Panc1 (cell line): ENCODE data around the gene MACROD2. TPM values are rescaled to one million over a fixed set of nuclear protein-coding genes. Genes with fewer than 3 reads are reported as not detected.

Experiments used
- ATAC-seq: fragments of 200-7000 bp; cut with Tn5 transposase; 2 replicates; pipeline ENCODE4 v1.9.1; 2020; ENCODE audit warnings: mild to moderate bottlenecking, moderate library complexity
- BruUV-seq: library from RNA; stranded (reverse); fragments of 400-500 nt; replicated peaks from 2 replicates; lab custom pipeline; 2021; lab: Mats Ljungman, UMichigan
- CTCF ChIA-PET: fragments of 300-600 bp; sonication (Branson Sonifier 250); formaldehyde crosslinking; loops from one replicate; lab custom pipeline; 2022; ENCODE audit warnings: antibody characterized with exemption; lab: Charles Lee
- POLR2A ChIA-PET: fragments of 300-600 bp; sonication (Branson Sonifier 250); formaldehyde crosslinking; loops from one replicate; lab custom pipeline; 2022; ENCODE audit warnings: antibody characterized with exemption; lab: Charles Lee
- DNase-seq: peaks from one replicate; pipeline ENCODE4 v3.0.0-alpha.2; 2010; ENCODE audit warnings: low read depth, low spot score
- H3K27ac ChIP-seq: 2 replicates; pipeline ENCODE4 v1.5.1; 2011; ENCODE audit warnings: mild to moderate bottlenecking, low read length, inconsistent platforms
- H3K27me3 ChIP-seq: fragments of 200-500 bp; sonication (Bioruptor generic); 2 replicates; pipeline ENCODE4 v1.6.0; 2014; ENCODE audit warnings: low read length, inconsistent platforms; ENCODE audit not compliant: control insufficient read depth, insufficient read depth
- H3K36me3 ChIP-seq: fragments of 200-500 bp; sonication (Bioruptor generic); 2 replicates; pipeline ENCODE4 v1.5.1; 2014; ENCODE audit warnings: inconsistent platforms, mild to moderate bottlenecking, low read length, moderate library complexity; ENCODE audit not compliant: control insufficient read depth, insufficient read depth
- H3K4me1 ChIP-seq: 2 replicates; pipeline ENCODE4 v1.5.1; 2011; ENCODE audit warnings: inconsistent platforms, mild to moderate bottlenecking, low read length, moderate library complexity; ENCODE audit not compliant: control insufficient read depth, insufficient read depth
- H3K4me3 ChIP-seq, 2 experiments: 2 replicates each; pipeline ENCODE4 v1.5.1; 2011 to 2012; ENCODE audit warnings: low read depth in 2 of 2, low read length in 2 of 2, mild to moderate bottlenecking in 2 of 2, inconsistent platforms in 1 of 2, moderate library complexity in 1 of 2
- H3K9me3 ChIP-seq: fragments of 200-500 bp; sonication (Bioruptor generic); 2 replicates; pipeline ENCODE4 v1.5.1; 2014; ENCODE audit warnings: low read depth, mild to moderate bottlenecking, inconsistent platforms, low read length, moderate library complexity; ENCODE audit not compliant: control insufficient read depth, insufficient read depth
- CTCF ChIP-seq: fragments of 450-650 bp; IDR thresholded peaks from 2 replicates; pipeline ENCODE4 v1.5.1; 2017; ENCODE audit warnings: mild to moderate bottlenecking
- POLR2AphosphoS5 ChIP-seq: IDR thresholded peaks from 2 replicates; pipeline ENCODE4 v1.6.1; 2012; ENCODE audit warnings: mild to moderate bottlenecking, low read depth, low read length, moderate library complexity
- REST ChIP-seq, 2 experiments: IDR thresholded peaks; 2 replicates each; pipeline ENCODE4 v1.6.1; 2011 to 2012; ENCODE audit warnings: low read depth in 2 of 2, control low read depth in 1 of 2, low read length in 1 of 2, mild to moderate bottlenecking in 1 of 2, moderate library complexity in 1 of 2; ENCODE audit not compliant: insufficient read depth in 1 of 2
- SIN3A ChIP-seq: IDR thresholded peaks from 2 replicates; pipeline ENCODE4 v1.6.1; 2012; ENCODE audit warnings: low read depth, mild to moderate bottlenecking, low read length, moderate library complexity, borderline replicate concordance; ENCODE audit not compliant: insufficient read depth
- TCF7L2 ChIP-seq: IDR thresholded peaks from 2 replicates; pipeline ENCODE4 v1.6.1; 2011; ENCODE audit warnings: mild to moderate bottlenecking, low read depth, low read length, inconsistent platforms
- in situ Hi-C: cut with HindIII; loops from 2 replicates; pipeline ENCODE4 v1.10.0; 2016; ENCODE audit warnings: low sequenced_read_pairs, low pct_unique_long_range_greater_than_20kb
- intact Hi-C: fragments of 100-400 bp; cut with micrococcal nuclease; formaldehyde crosslinking; loops from one replicate; pipeline ENCODE4 v1.10.0; 2022; ENCODE audit not compliant: unreplicated experiment
- total RNA-seq: library from RNA; stranded (reverse); gene quantifications from one replicate; pipeline ENCODE4 v1.2.1, GENCODE V29; 2021; ENCODE audit not compliant: unreplicated experiment

Gene MACROD2
- total RNA-seq, 1 experiment from 2014 or later: 1.2 TPM

- ChIA-PET POLR2A (no interaction called here), CTCF (no interaction called here)
- BruUV-seq: no TSS peak
- in situ Hi-C loops (no loop called here), intact Hi-C loops (no loop called here)
- no peaks in the 10 kb centered on the region for H3K27me3 ChIP-seq
- no peaks in the 10 kb centered on the region for H3K4me1 ChIP-seq
- no peaks in the 10 kb centered on the region for H3K9me3 ChIP-seq
- DNase-seq: no peak
- no peak for TF ChIP-seq TCF7L2
- no peak for TF ChIP-seq CTCF
- TF ChIP-seq POLR2AphosphoS5: no peak
- TF ChIP-seq REST (IDR thresholded peaks at IDR 0.05; ENCODE audit: insufficient read depth in 1 of 2, low read depth in 2 of 2, low read length in 1 of 2): no peak
- TF ChIP-seq SIN3A: no peak
- H3K4me3 ChIP-seq: no peak overlapping the region
- no peak overlapping the region for H3K27ac ChIP-seq
- H3K36me3 ChIP-seq: no peaks in the 10 kb centered on the region
- no peak for ATAC-seq
Observed at GRCh38 chr20:15831201-15831600, 1835.9 kb downstream of the MACROD2 start.

GRCh38 chr20:15832512-15832911, 1837.2 kb downstream of the MACROD2 start:
- Histone ChIP-seq H3K36me3 (no peaks in the 10 kb centered on the region), H3K27ac (no peak overlapping the region), H3K4me1 (no peaks in the 10 kb centered on the region), H3K9me3 (no peaks in the 10 kb centered on the region), H3K4me3 (no peak overlapping the region), H3K27me3 (no peaks in the 10 kb centered on the region)
- intact Hi-C loops (no loop called here), in situ Hi-C loops (no loop called here)
- no peak for DNase-seq
- ChIA-PET CTCF (no interaction called here), POLR2A (no interaction called here)
- no TSS peak for BruUV-seq
- TF ChIP-seq POLR2AphosphoS5 (no peak), CTCF (no peak), REST (IDR thresholded peaks at IDR 0.05; ENCODE audit: insufficient read depth in 1 of 2, low read depth in 2 of 2, low read length in 1 of 2) (no peak), TCF7L2 (no peak), SIN3A (no peak)
- no peak for ATAC-seq
